Measurements from ENCODE around the gene CHRM4. TPM values are rescaled to one million over a fixed set of nuclear protein-coding genes. Genes with fewer than 3 reads are reported as not detected.

CHRM4 gene
- total RNA-seq, 1 donor from 2014 or later, result 0.35 TPM

GRCh38 chr11:46378811-46379481, 12.6 kb downstream of the CHRM4 start:
- no peak for TF ChIP-seq CTCF (IDR thresholded peaks at IDR 0.05)
- no peak for DNase-seq
- Mint-ChIP-seq H3K27ac (no peak overlapping the region), H3K4me3 (peak overlapping the region; percentile 19), H3K9me3 (no peaks in the 10 kb centered on the region), H3K27me3 (peaks cover 10% of the 10 kb centered on the region), H3K4me1 (peaks cover 8% of the 10 kb centered on the region), H3K36me3 (ENCODE audit: low read depth) (peaks cover 33% of the 10 kb centered on the region)
- intact Hi-C loops (cut with micrococcal nuclease), result no loop called here
- POLR2A ChIA-PET, result no interaction called here
- ATAC-seq (ENCODE audit: low read depth), result no peak
- CTCF ChIA-PET, result interaction anchor here (1.2 kb wide), 1 partner anchor 11 kb away, joined by 3 read pairs; no protein-coding TSS in a partner anchor

- Mint-ChIP-seq H3K4me3 (no peak overlapping the region), H3K4me1 (peaks cover 8% of the 10 kb centered on the region), H3K27ac (no peak overlapping the region), H3K36me3 (ENCODE audit: low read depth) (peaks cover 37% of the 10 kb centered on the region), H3K27me3 (peaks cover 3% of the 10 kb centered on the region), H3K9me3 (no peaks in the 10 kb centered on the region)
- ATAC-seq (ENCODE audit: low read depth), result no peak
- intact Hi-C loops (cut with micrococcal nuclease), result no loop called here
- no peak for DNase-seq
- TF ChIP-seq CTCF (IDR thresholded peaks at IDR 0.05), result no peak
- ChIA-PET POLR2A (no interaction called here), CTCF (interaction anchor here (1.1 to 1.2 kb wide), 2 partner anchors 10 kb away, joined by 3 read pairs; no protein-coding TSS in a partner anchor)
Observed at GRCh38 chr11:46378296-46378695, 13.3 kb downstream of the CHRM4 start.

DNA sequence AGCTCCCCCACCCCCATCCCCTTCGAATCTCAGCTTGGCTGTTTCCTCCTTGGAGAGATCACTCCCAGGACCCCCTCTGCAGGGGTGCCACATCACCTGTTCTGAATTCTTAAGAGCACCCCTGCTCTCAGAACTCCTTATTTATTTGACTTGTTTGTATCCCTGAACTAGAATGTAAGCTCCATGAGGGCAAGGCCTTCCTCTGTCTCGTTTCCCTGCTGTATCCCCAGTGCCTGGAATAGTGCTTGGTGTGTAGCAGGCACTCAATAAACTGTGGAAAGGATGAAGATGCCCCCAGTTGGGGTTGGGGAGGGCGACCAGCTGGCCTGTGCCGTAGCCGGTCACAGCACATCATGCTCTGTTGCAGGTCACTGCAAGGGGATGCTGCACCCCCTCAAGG, 13.7 kb downstream of the CHRM4 start:
- CTCF ChIA-PET, result interaction anchor here (1.1 to 1.2 kb wide), 2 partner anchors 9 to 10 kb away, joined by 3 read pairs; no protein-coding TSS in a partner anchor
- Mint-ChIP-seq H3K4me3 (no peak overlapping the region), H3K36me3 (ENCODE audit: low read depth) (peaks cover 37% of the 10 kb centered on the region), H3K4me1 (peaks cover 8% of the 10 kb centered on the region), H3K27ac (no peak overlapping the region), H3K9me3 (no peaks in the 10 kb centered on the region), H3K27me3 (peaks cover 2% of the 10 kb centered on the region)
- no peak for ATAC-seq (ENCODE audit: low read depth)
- POLR2A ChIA-PET, result no interaction called here
- intact Hi-C loops (cut with micrococcal nuclease), result no loop called here
- no peak for TF ChIP-seq CTCF (IDR thresholded peaks at IDR 0.05)
- no peak for DNase-seq

DNA sequence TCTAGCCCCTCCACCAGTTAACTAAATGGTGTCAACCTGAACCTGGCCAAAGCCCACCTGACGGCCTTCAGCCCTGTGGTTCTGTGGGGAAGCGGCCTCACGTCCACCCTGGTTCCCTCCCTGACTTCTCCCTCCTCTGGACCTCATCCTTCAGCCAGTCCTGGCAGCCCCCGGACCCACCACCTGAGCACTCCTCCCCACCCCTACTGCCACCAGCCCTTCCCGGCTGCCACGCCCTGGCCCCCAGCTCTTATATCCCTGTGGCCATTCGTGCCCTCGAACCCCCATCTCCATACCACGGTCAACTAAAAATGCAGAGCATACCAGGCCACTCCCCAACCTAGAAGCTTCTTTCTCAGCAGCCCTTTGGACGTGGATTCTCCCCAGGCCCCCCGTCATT, 14.3 kb downstream of the CHRM4 start:
- Mint-ChIP-seq H3K4me1 (peaks cover 8% of the 10 kb centered on the region), H3K27me3 (peaks cover 2% of the 10 kb centered on the region), H3K27ac (no peak overlapping the region), H3K9me3 (no peaks in the 10 kb centered on the region), H3K36me3 (ENCODE audit: low read depth) (peaks cover 42% of the 10 kb centered on the region), H3K4me3 (no peak overlapping the region)
- DNase-seq (no peak), ATAC-seq (ENCODE audit: low read depth) (no peak)
- intact Hi-C loops (cut with micrococcal nuclease), result no loop called here
- CTCF ChIA-PET, result interaction anchor here (1.1 kb wide), 1 partner anchor 9 kb away, joined by 3 read pairs; no protein-coding TSS in a partner anchor
- POLR2A ChIA-PET, result no interaction called here
- TF ChIP-seq CTCF (IDR thresholded peaks at IDR 0.05), result no peak

- TF ChIP-seq CTCF (IDR thresholded peaks at IDR 0.05), result no peak
- Mint-ChIP-seq H3K36me3 (ENCODE audit: low read depth) (peaks cover 48% of the 10 kb centered on the region), H3K27me3 (no peaks in the 10 kb centered on the region), H3K4me1 (peaks cover 4% of the 10 kb centered on the region), H3K9me3 (no peaks in the 10 kb centered on the region), H3K27ac (no peak overlapping the region), H3K4me3 (no peak overlapping the region)
- ATAC-seq (ENCODE audit: low read depth) (no peak), DNase-seq (no peak)
- POLR2A ChIA-PET, result no interaction called here
- CTCF ChIA-PET, result no interaction called here
- intact Hi-C loops (cut with micrococcal nuclease), result no loop called here
Observed at GRCh38 chr11:46376258-46377050, 15.1 kb downstream of the CHRM4 start.

All from activated B cell treated with CpG ODN at 0.5 μM for 24 hours (primary cell).